C4-2B (cell line): ENCODE data around the gene C17orf78.

Experiments used
- CTCF ChIP-seq: fragments of 450-650 bp; conservative IDR thresholded peaks from 2 replicates; pipeline ENCODE4 v1.5.1; 2017; ENCODE audit warnings: mild to moderate bottlenecking
- ZFX ChIP-seq: fragments of 450-650 bp; IDR thresholded peaks from 2 replicates; pipeline ENCODE4 v1.6.1; 2017

- peak; percentile 40 for TF ChIP-seq CTCF
- no peak for TF ChIP-seq ZFX
These were observed 62.4 kb downstream of the C17orf78 start for GRCh38 chr17:37438141-37438540.
